ENCODE data around the gene TTC21B.

DNA sequence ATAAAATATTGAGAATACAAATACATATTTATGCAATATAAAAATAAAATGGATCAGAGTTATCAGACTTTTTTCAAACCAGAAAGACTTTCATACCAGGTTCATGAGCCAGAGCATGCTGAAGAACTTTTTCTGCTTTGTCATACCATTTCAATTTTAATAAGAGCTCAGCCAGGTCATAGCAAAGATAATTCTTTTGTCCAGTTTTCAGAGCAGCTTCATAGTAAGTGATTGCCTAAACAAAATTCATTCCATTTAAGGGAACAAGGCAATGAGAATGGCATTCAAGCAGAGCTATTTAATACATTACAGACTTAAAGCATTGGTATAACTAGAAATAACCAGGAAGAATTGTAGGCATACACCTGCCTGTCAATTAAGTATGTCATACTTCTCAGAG, 42.3 kb downstream of the TTC21B start:
- TF ChIP-seq POLR2AphosphoS5 (IDR thresholded peaks at IDR 0.05), result no peak
- TF ChIP-seq, protein P1, sequence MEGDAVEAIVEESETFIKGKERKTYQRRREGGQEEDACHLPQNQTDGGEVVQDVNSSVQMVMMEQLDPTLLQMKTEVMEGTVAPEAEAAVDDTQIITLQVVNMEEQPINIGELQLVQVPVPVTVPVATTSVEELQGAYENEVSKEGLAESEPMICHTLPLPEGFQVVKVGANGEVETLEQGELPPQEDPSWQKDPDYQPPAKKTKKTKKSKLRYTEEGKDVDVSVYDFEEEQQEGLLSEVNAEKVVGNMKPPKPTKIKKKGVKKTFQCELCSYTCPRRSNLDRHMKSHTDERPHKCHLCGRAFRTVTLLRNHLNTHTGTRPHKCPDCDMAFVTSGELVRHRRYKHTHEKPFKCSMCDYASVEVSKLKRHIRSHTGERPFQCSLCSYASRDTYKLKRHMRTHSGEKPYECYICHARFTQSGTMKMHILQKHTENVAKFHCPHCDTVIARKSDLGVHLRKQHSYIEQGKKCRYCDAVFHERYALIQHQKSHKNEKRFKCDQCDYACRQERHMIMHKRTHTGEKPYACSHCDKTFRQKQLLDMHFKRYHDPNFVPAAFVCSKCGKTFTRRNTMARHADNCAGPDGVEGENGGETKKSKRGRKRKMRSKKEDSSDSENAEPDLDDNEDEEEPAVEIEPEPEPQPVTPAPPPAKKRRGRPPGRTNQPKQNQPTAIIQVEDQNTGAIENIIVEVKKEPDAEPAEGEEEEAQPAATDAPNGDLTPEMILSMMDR (IDR thresholded peaks at IDR 0.05), result no peak
